CD14-positive monocyte (primary cell): ENCODE data around the gene C5orf58. TPM values are rescaled to one million over a fixed set of nuclear protein-coding genes. Genes with fewer than 3 reads are reported as not detected.

Source experiments
- DNase-seq, 3 donors: peaks; one replicate each; pipeline ENCODE4 v3.0.0-alpha.2; 2011 to 2022
- H2AFZ ChIP-seq: 2 replicates; pipeline ENCODE4 v1.6.0; 2012; ENCODE audit warnings: mild to moderate bottlenecking, low read depth, low read length, inconsistent platforms; ENCODE audit not compliant: insufficient read depth, poor library complexity, severe bottlenecking
- H3K27ac ChIP-seq, 2 donors: 1 replicate in 1 of 2; 2 replicates in 1 of 2; pipeline ENCODE4 v1.5.1; 2012 to 2013; ENCODE audit warnings: low read length in 2 of 2, control low read depth in 1 of 2, inconsistent platforms in 1 of 2, low read depth in 1 of 2, mild to moderate bottlenecking in 1 of 2
- H3K27me3 ChIP-seq, 2 donors: one replicate each; pipeline versions ENCODE4 v1.6.0 to v1.6.1; 2011 to 2013; ENCODE audit warnings: low read length in 2 of 2; ENCODE audit not compliant: control insufficient read depth in 2 of 2, insufficient read depth in 2 of 2
- H3K36me3 ChIP-seq, 2 donors: replicated peaks in 1 of 2; 1 replicate in 1 of 2; 2 replicates in 1 of 2; pipeline versions ENCODE4 v1.5.1 to v1.6.1; 2012 to 2013; ENCODE audit warnings: low read length in 2 of 2, control low read depth in 1 of 2, inconsistent platforms in 1 of 2, mild to moderate bottlenecking in 1 of 2; ENCODE audit not compliant: insufficient read depth in 2 of 2, control insufficient read depth in 1 of 2
- H3K4me1 ChIP-seq, 2 donors: 1 replicate in 1 of 2; 2 replicates in 1 of 2; pipeline versions ENCODE4 v1.5.1 to v1.6.1; 2012 to 2013; ENCODE audit warnings: low read length in 2 of 2, control low read depth in 1 of 2, inconsistent platforms in 1 of 2, mild to moderate bottlenecking in 1 of 2, moderate library complexity in 1 of 2; ENCODE audit not compliant: insufficient read depth in 2 of 2, control insufficient read depth in 1 of 2
- H3K4me2 ChIP-seq: replicated peaks from 2 replicates; pipeline ENCODE3; 2012; ENCODE audit warnings: low read length, moderate library complexity, mild to moderate bottlenecking; ENCODE audit not compliant: poor library complexity, severe bottlenecking; ENCODE audit errors: extremely low read depth
- H3K4me3 ChIP-seq, 3 experiments: fragments of 200-600 bp in 1 of 3; sonication (generic) in 1 of 3; replicated peaks in 1 of 3; 1 replicate in 2 of 3; 2 replicates in 1 of 3; pipeline ENCODE4 v1.5.1; 2011 to 2013; ENCODE audit warnings: low read length in 3 of 3, mild to moderate bottlenecking in 3 of 3, control low read depth in 2 of 3, low read depth in 2 of 3, inconsistent platforms in 1 of 3, moderate library complexity in 1 of 3
- H3K79me2 ChIP-seq: 2 replicates; pipeline ENCODE4 v1.6.0; 2012; ENCODE audit warnings: mild to moderate bottlenecking, control low read depth, inconsistent platforms, low read length, moderate library complexity; ENCODE audit not compliant: insufficient read depth
- H3K9ac ChIP-seq: 2 replicates; pipeline ENCODE4 v1.6.0; 2017; ENCODE audit warnings: low read length, mild to moderate bottlenecking; ENCODE audit not compliant: insufficient read depth, poor library complexity, severe bottlenecking
- H3K9me3 ChIP-seq, 2 donors: replicated peaks in 1 of 2; 1 replicate in 1 of 2; 2 replicates in 1 of 2; pipeline versions ENCODE4 v1.5.1 to v1.6.1; 2012 to 2013; ENCODE audit warnings: low read length in 2 of 2, control low read depth in 1 of 2; ENCODE audit not compliant: control insufficient read depth in 1 of 2, insufficient read depth in 1 of 2
- H4K20me1 ChIP-seq: 2 replicates; pipeline ENCODE4 v1.6.0; 2012; ENCODE audit warnings: mild to moderate bottlenecking, low read length, control low read depth, moderate library complexity; ENCODE audit not compliant: insufficient read depth
- H3K27ac Mint-ChIP-seq, 7 donors: one replicate each; pipeline ENCODE4 v1.8.0; 2020; ENCODE audit warnings: mild to moderate bottlenecking in 7 of 7, mixed read lengths in 7 of 7, moderate library complexity in 6 of 7, inconsistent platforms in 2 of 7
- H3K27me3 Mint-ChIP-seq, 3 donors: one replicate each; pipeline ENCODE4 v1.8.0; 2021 to 2022; ENCODE audit warnings: low read depth in 3 of 3, mild to moderate bottlenecking in 3 of 3, mixed read lengths in 3 of 3, moderate library complexity in 3 of 3, inconsistent platforms in 1 of 3
- H3K36me3 Mint-ChIP-seq, 2 donors: one replicate each; pipeline ENCODE4 v1.8.0; 2020; ENCODE audit warnings: mixed read lengths in 2 of 2, inconsistent platforms in 1 of 2, mild to moderate bottlenecking in 1 of 2
- H3K4me1 Mint-ChIP-seq: one replicate; pipeline ENCODE4 v1.8.0; 2020; ENCODE audit warnings: mild to moderate bottlenecking, mixed read lengths
- H3K4me3 Mint-ChIP-seq, 2 donors: one replicate each; pipeline ENCODE4 v1.8.0; 2020; ENCODE audit warnings: mild to moderate bottlenecking in 2 of 2, mixed read lengths in 2 of 2, moderate library complexity in 1 of 2
- H3K9me3 Mint-ChIP-seq, 7 donors: one replicate each; pipeline ENCODE4 v1.8.0; 2020 to 2022; ENCODE audit warnings: mixed read lengths in 7 of 7, mild to moderate bottlenecking in 6 of 7, moderate library complexity in 6 of 7, inconsistent platforms in 2 of 7
- WGBS: methylation state at CpG from one replicate; pipeline ENCODE4 v1.1.5; 2013; ENCODE audit warnings: missing lambda C conversion rate; ENCODE audit not compliant: insufficient coverage; 5-methylcytosine and 5-hydroxymethylcytosine counted together
- intact Hi-C, 2 donors: fragments of 100-400 bp; cut with micrococcal nuclease; formaldehyde crosslinking; loops; one replicate each; pipeline versions ENCODE4 v1.15.0 to v1.15.1; 2023
- polyA plus RNA-seq, 3 donors: library from polyadenylated mRNA; depleted of rRNA in 1 of 3; unstranded in 2 of 3; stranded (reverse) in 1 of 3; fragments of 300-500 nt in 2 of 3; fragments of >200 nt in 1 of 3; fragmentation: Illumina TruSeq in 2 of 3; gene quantifications; 1 replicate in 2 of 3; 2 replicates in 1 of 3; pipeline ENCODE4 v1.2.3, GENCODE V29; 2012 to 2021
- TF ChIP-seq, protein P1 (sequence below): fragments of 200-600 bp; IDR thresholded peaks from one replicate; pipeline ENCODE4 v1.8.0; 2022; ENCODE audit warnings: antibody characterized with exemption, mild to moderate bottlenecking

C5orf58 gene
- polyA plus RNA-seq, 3 donors: 0.46 TPM; not detected in 2

DNA sequence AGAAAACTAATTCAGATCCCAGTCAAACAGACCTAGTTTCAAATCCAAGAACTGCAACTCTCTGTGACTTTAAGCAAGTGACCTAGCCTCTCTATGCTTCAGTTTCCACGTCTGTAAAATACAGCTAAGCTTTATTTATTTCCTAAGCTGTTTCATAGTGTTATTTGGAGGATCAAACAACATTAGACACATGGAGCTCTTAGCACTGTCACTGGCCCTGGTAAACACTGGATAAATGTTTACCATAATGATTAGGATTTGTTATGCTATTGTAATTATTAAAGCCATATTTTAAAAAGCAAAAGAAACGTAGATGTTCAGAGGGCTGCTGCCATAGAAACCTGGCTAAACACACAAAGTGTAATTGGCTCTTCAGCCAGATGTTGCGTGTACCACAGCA, 26.6 kb upstream of the C5orf58 start:
- peaks cover 3 to 14% (median 3%) of the 10 kb centered on the region in 3 donors for H3K27me3 Mint-ChIP-seq
- no peak overlapping the region for H3K4me3 Mint-ChIP-seq

DNA sequence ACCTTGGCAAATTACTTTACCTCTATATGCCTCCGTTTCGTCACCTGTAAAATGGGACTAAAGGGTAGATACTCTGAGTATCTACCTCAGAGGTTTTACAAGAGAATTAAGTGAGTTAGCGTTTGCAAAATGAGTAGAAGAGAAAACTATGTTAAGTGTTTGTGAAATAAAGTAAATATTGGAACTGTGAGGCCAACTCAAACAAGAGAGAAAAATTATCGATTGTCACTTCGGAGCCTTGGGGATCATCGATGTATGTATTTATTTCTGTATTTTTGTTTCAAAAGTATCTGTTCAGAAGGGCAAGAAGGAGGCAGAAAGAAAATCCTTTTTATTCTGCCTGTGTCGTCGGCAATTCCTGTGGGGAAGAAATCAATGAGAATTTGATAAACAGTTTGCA, 25.8 kb upstream of the C5orf58 start:
- H3K27me3 ChIP-seq: peaks cover under 1 to 3% of the 10 kb centered on the region in 2 donors
- no peak overlapping the region for H3K27ac ChIP-seq
- no peaks in the 10 kb centered on the region for H3K4me1 Mint-ChIP-seq
- H3K79me2 ChIP-seq: no peaks in the 10 kb centered on the region
- TF ChIP-seq, protein P1, sequence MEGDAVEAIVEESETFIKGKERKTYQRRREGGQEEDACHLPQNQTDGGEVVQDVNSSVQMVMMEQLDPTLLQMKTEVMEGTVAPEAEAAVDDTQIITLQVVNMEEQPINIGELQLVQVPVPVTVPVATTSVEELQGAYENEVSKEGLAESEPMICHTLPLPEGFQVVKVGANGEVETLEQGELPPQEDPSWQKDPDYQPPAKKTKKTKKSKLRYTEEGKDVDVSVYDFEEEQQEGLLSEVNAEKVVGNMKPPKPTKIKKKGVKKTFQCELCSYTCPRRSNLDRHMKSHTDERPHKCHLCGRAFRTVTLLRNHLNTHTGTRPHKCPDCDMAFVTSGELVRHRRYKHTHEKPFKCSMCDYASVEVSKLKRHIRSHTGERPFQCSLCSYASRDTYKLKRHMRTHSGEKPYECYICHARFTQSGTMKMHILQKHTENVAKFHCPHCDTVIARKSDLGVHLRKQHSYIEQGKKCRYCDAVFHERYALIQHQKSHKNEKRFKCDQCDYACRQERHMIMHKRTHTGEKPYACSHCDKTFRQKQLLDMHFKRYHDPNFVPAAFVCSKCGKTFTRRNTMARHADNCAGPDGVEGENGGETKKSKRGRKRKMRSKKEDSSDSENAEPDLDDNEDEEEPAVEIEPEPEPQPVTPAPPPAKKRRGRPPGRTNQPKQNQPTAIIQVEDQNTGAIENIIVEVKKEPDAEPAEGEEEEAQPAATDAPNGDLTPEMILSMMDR: no peak
- H3K36me3 Mint-ChIP-seq: no peaks in the 10 kb centered on the region
- no peaks in the 10 kb centered on the region for H3K4me1 ChIP-seq
- H3K4me3 ChIP-seq: no peak overlapping the region
- no peaks in the 10 kb centered on the region for H3K36me3 ChIP-seq
- H2AFZ ChIP-seq: no peak overlapping the region
- no peak for DNase-seq
- H3K9me3 ChIP-seq: no peaks in the 10 kb centered on the region
- no peak overlapping the region for H3K27ac Mint-ChIP-seq
- H3K9ac ChIP-seq: no peak overlapping the region
- H3K27me3 Mint-ChIP-seq: peaks cover 3 to 14% (median 3%) of the 10 kb centered on the region in 3 donors
- 96% methylated on average over 3 of the region's 8 CpGs for WGBS
- H3K9me3 Mint-ChIP-seq: no peaks in the 10 kb centered on the region
- intact Hi-C loops: no loop called here
- H3K4me3 Mint-ChIP-seq: no peak overlapping the region
- H4K20me1 ChIP-seq: no peaks in the 10 kb centered on the region
- no peak overlapping the region for H3K4me2 ChIP-seq

More for the DNA sequence above, 26.6 kb upstream of the C5orf58 start:
- Histone ChIP-seq H3K9me3 (no peaks in the 10 kb centered on the region), H3K27ac (no peak overlapping the region), H3K27me3 (peaks cover 0 to 3% of the 10 kb centered on the region in 2 donors), H3K9ac (no peak overlapping the region), H3K79me2 (no peaks in the 10 kb centered on the region), H3K4me2 (no peak overlapping the region), H3K4me1 (no peaks in the 10 kb centered on the region), H2AFZ (no peak overlapping the region), H4K20me1 (no peaks in the 10 kb centered on the region), H3K36me3 (no peaks in the 10 kb centered on the region), H3K4me3 (no peak overlapping the region)
- no CpG with 5 or more reads among the region's 3 CpGs for WGBS
- Mint-ChIP-seq H3K9me3 (no peaks in the 10 kb centered on the region), H3K27ac (no peak overlapping the region), H3K36me3 (no peaks in the 10 kb centered on the region), H3K4me1 (no peaks in the 10 kb centered on the region)
- intact Hi-C loops: no loop called here
- TF ChIP-seq, protein P1: no peak
- DNase-seq: no peak
